Measurements from ENCODE around the gene TFEB. TPM values are rescaled to one million over a fixed set of nuclear protein-coding genes. Genes with fewer than 3 reads are reported as not detected.

TFEB gene
- total and polyA plus RNA-seq, 10 of the 15 experiments (the other 5 are each of a cell fraction or from before 2014, with no cell fraction given): 0.84 to 108 (median 60.8) TPM

DNA sequence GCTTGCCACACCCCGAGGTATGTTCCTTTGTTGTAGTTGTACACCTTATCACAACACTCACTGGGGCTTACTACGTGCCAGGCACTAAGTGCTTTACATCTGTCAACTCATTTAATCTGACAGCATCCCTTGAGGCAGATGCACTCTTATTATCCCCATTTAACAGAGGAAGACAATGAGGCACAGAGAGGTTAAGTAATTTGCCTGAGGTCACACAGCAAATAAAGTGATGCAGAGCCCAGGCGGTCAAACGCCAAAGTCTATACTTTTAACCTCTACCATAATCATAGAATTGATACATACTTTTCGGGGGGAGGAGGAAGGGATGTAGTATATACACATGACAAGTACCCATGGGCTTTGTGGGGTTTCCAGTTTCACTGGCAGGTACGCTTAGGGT is 59.4 kb downstream of the TFEB start (continued):
- TF ChIP-seq, protein P1, sequence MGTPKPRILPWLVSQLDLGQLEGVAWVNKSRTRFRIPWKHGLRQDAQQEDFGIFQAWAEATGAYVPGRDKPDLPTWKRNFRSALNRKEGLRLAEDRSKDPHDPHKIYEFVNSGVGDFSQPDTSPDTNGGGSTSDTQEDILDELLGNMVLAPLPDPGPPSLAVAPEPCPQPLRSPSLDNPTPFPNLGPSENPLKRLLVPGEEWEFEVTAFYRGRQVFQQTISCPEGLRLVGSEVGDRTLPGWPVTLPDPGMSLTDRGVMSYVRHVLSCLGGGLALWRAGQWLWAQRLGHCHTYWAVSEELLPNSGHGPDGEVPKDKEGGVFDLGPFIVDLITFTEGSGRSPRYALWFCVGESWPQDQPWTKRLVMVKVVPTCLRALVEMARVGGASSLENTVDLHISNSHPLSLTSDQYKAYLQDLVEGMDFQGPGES (IDR thresholded peaks at IDR 0.05): no peak
- no peak for TF ChIP-seq RELA (IDR thresholded peaks at IDR 0.05; ENCODE audit: borderline replicate concordance, partially characterized antibody)
- TF ChIP-seq, protein P2, sequence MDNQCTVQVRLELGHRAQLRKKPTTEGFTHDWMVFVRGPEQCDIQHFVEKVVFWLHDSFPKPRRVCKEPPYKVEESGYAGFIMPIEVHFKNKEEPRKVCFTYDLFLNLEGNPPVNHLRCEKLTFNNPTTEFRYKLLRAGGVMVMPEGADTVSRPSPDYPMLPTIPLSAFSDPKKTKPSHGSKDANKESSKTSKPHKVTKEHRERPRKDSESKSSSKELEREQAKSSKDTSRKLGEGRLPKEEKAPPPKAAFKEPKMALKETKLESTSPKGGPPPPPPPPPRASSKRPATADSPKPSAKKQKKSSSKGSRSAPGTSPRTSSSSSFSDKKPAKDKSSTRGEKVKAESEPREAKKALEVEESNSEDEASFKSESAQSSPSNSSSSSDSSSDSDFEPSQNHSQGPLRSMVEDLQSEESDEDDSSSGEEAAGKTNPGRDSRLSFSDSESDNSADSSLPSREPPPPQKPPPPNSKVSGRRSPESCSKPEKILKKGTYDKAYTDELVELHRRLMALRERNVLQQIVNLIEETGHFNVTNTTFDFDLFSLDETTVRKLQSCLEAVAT (IDR thresholded peaks at IDR 0.05): no peak

- H2AFZ ChIP-seq (ENCODE audit: control insufficient read depth, low read depth, low read length): no peak overlapping the region
- H3K9me3 ChIP-seq (replicated peaks; ENCODE audit: control insufficient read depth, insufficient read depth, low read length): no peaks in the 10 kb centered on the region
- H3K4me1 ChIP-seq (ENCODE audit: control insufficient read depth, insufficient read depth, low read length): no peaks in the 10 kb centered on the region
- FAIRE-seq (no peak), ATAC-seq (no peak), DNase-seq (ENCODE audit: low read depth, low spot score) (no peak)
- no peak overlapping the region for H3K27ac ChIP-seq (ENCODE audit: control insufficient read depth, insufficient read depth)
- ChIA-PET RAD21 (ENCODE audit: unreplicated experiment) (no interaction called here), CTCF (interaction anchor here (1.0 kb wide), 1 partner anchor 8 kb away, joined by 5 read pairs; no protein-coding TSS in a partner anchor), POLR2A (no interaction called here), SMC1A (ENCODE audit: uncharacterized antibody, unreplicated experiment) (no interaction called here)
- H3K4me3 ChIP-seq: no peak overlapping the region
- intact Hi-C loops (cut with micrococcal nuclease; ENCODE audit: unreplicated experiment): no loop called here
- 0 out of 2 replicates have a peak, but pooled peaks cover 3% of the 10 kb centered on the region for H4K20me1 ChIP-seq (ENCODE audit: control insufficient read depth, insufficient read depth)
- no peaks in the 10 kb centered on the region for H3K27me3 ChIP-seq (replicated peaks in 1 of 2; ENCODE audit: control insufficient read depth in 2 of 2, insufficient read depth in 2 of 2, low read length in 1 of 2)
- no peak overlapping the region for H3K4me2 ChIP-seq (ENCODE audit: control insufficient read depth, insufficient read depth)
- H3K9ac ChIP-seq (ENCODE audit: control insufficient read depth, insufficient read depth, low read length): no peak overlapping the region
- 39% methylated on average over 6 of the region's 6 CpGs for WGBS (ENCODE audit: insufficient coverage, insufficient replicate concordance, low lambda C conversion rate, missing lambda C conversion rate)
- H3K36me3 ChIP-seq (ENCODE audit: control insufficient read depth in 2 of 2, insufficient read depth in 2 of 2, low read length in 1 of 2): no peaks in the 10 kb centered on the region
- in situ Hi-C loops (cut with MboI): no loop called here
- no TSS peak for BruUV-seq (replicated peaks)
- no peaks in the 10 kb centered on the region for H3K79me2 ChIP-seq (ENCODE audit: control insufficient read depth, insufficient read depth, low read length)
- TF ChIP-seq RELB (IDR thresholded peaks at IDR 0.05; ENCODE audit: low read depth) (no peak), NR2C1 (IDR thresholded peaks at IDR 0.05) (no peak), EZH2 (IDR thresholded peaks at IDR 0.05; ENCODE audit: borderline replicate concordance, control insufficient read depth, low read depth, low read length) (no peak), BCL11A (IDR thresholded peaks at IDR 0.05; ENCODE audit: low read depth, low read length) (no peak), DPF2 (IDR thresholded peaks at IDR 0.05) (no peak), ETV6 (conservative IDR thresholded peaks at IDR 0.05 in 1 of 2, IDR thresholded peaks at IDR 0.05 in 1 of 2; ENCODE audit: borderline replicate concordance in 1 of 2, low read depth in 1 of 2) (no peak), NFIC (IDR thresholded peaks at IDR 0.05; ENCODE audit: low read depth, low read length) (no peak), NR2C2 (IDR thresholded peaks at IDR 0.05; ENCODE audit: borderline replicate concordance, control insufficient read depth, insufficient read length, low read depth) (no peak)
- TF ChIP-seq, protein P3, sequence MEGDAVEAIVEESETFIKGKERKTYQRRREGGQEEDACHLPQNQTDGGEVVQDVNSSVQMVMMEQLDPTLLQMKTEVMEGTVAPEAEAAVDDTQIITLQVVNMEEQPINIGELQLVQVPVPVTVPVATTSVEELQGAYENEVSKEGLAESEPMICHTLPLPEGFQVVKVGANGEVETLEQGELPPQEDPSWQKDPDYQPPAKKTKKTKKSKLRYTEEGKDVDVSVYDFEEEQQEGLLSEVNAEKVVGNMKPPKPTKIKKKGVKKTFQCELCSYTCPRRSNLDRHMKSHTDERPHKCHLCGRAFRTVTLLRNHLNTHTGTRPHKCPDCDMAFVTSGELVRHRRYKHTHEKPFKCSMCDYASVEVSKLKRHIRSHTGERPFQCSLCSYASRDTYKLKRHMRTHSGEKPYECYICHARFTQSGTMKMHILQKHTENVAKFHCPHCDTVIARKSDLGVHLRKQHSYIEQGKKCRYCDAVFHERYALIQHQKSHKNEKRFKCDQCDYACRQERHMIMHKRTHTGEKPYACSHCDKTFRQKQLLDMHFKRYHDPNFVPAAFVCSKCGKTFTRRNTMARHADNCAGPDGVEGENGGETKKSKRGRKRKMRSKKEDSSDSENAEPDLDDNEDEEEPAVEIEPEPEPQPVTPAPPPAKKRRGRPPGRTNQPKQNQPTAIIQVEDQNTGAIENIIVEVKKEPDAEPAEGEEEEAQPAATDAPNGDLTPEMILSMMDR (IDR thresholded peaks at IDR 0.05 in 2 of 3, conservative IDR thresholded peaks at IDR 0.05 in 1 of 3; ENCODE audit: control insufficient read depth in 2 of 3, extremely low read depth in 1 of 3, insufficient read depth in 1 of 3, low read depth in 3 of 3, low read length in 3 of 3): no peak
Measured at GRCh38 chr6:41675176-41675775, 60.1 kb downstream of the TFEB start.

Data from GM12878 (cell line).